Neuronal stem cell (in vitro differentiated cells): ENCODE results near the gene ZNRF1.
A peak's percentile ranks its signal among the peaks of the same experiment; 100 is the strongest.

ENCODE experiments used
- DNase-seq: peaks from one replicate; pipeline ENCODE4 v3.0.0-alpha.2; 2013; ENCODE audit warnings: low spot score
- H2AFZ ChIP-seq: one replicate; pipeline ENCODE4 v1.6.1; 2013; ENCODE audit warnings: mild to moderate bottlenecking, low read length, inconsistent platforms
- H2AK5ac ChIP-seq: 2 replicates; pipeline ENCODE4 v1.6.1; 2013; ENCODE audit warnings: low read depth, mild to moderate bottlenecking, inconsistent platforms, low read length, moderate library complexity, mixed read lengths
- H2BK120ac ChIP-seq: 2 replicates; pipeline ENCODE4 v1.6.1; 2013; ENCODE audit warnings: low read depth, mild to moderate bottlenecking, inconsistent platforms, low read length, moderate library complexity, mixed read lengths
- H2BK12ac ChIP-seq: one replicate; pipeline ENCODE4 v1.6.1; 2013; ENCODE audit warnings: low read length, inconsistent platforms
- H2BK15ac ChIP-seq: 2 replicates; pipeline ENCODE4 v1.6.1; 2013; ENCODE audit warnings: mild to moderate bottlenecking, low read length, inconsistent platforms, mixed read lengths
- H2BK5ac ChIP-seq: one replicate; pipeline ENCODE4 v1.6.1; 2013; ENCODE audit warnings: inconsistent platforms, mild to moderate bottlenecking, low read length, moderate library complexity
- H3K14ac ChIP-seq: one replicate; pipeline ENCODE4 v1.6.1; 2013; ENCODE audit warnings: low read length, inconsistent platforms
- H3K18ac ChIP-seq: 2 replicates; pipeline ENCODE4 v1.6.1; 2013; ENCODE audit warnings: low read length, inconsistent platforms
- H3K23ac ChIP-seq: 2 replicates; pipeline ENCODE4 v1.6.1; 2013; ENCODE audit warnings: low read depth, mild to moderate bottlenecking, mixed read lengths, low read length, inconsistent platforms; ENCODE audit not compliant: poor library complexity
- H3K27ac ChIP-seq: replicated peaks from 3 replicates; pipeline ENCODE4 v1.5.1; 2013; ENCODE audit warnings: low read length, inconsistent platforms
- H3K27me3 ChIP-seq, 3 experiments: 2 replicates each; pipeline ENCODE4 v1.6.1; 2013; ENCODE audit warnings: low read length in 3 of 3, mild to moderate bottlenecking in 2 of 3, inconsistent platforms in 1 of 3, low read depth in 1 of 3, mixed read lengths in 1 of 3, moderate library complexity in 1 of 3; ENCODE audit not compliant: control insufficient read depth in 3 of 3, insufficient read depth in 3 of 3
- H3K36me3 ChIP-seq, 2 donors: replicated peaks in 1 of 2; 2 replicates each; pipeline ENCODE4 v1.6.1; 2013; ENCODE audit warnings: low read length in 2 of 2; ENCODE audit not compliant: control insufficient read depth in 2 of 2, insufficient read depth in 2 of 2
- H3K4ac ChIP-seq: 2 replicates; pipeline ENCODE4 v1.6.1; 2013; ENCODE audit warnings: inconsistent platforms, mild to moderate bottlenecking, low read length, moderate library complexity
- H3K4me1 ChIP-seq, 2 donors: 1 replicate in 1 of 2; 2 replicates in 1 of 2; pipeline ENCODE4 v1.6.1; 2013; ENCODE audit warnings: low read length in 2 of 2, low read depth in 1 of 2; ENCODE audit not compliant: control insufficient read depth in 2 of 2, insufficient read depth in 1 of 2
- H3K4me2 ChIP-seq: one replicate; pipeline ENCODE4 v1.6.1; 2013; ENCODE audit warnings: mild to moderate bottlenecking, low read length, inconsistent platforms; ENCODE audit not compliant: insufficient read depth, poor library complexity, severe bottlenecking
- H3K4me3 ChIP-seq, 2 donors: 2 replicates each; pipeline ENCODE4 v1.5.1; 2013; ENCODE audit warnings: low read length in 2 of 2, mild to moderate bottlenecking in 2 of 2, inconsistent platforms in 1 of 2, moderate library complexity in 1 of 2
- H3K79me1 ChIP-seq: one replicate; pipeline ENCODE4 v1.6.1; 2013; ENCODE audit warnings: low read depth, mild to moderate bottlenecking, inconsistent platforms, low read length, moderate library complexity
- H3K9ac ChIP-seq: one replicate; pipeline ENCODE4 v1.6.1; 2013; ENCODE audit warnings: mild to moderate bottlenecking, low read depth, low read length, inconsistent platforms; ENCODE audit not compliant: poor library complexity
- H3K9me3 ChIP-seq, 2 donors: replicated peaks in 1 of 2; 2 replicates each; pipeline versions ENCODE3 to v1.6.1; 2013; ENCODE audit warnings: low read length in 2 of 2, mild to moderate bottlenecking in 2 of 2, inconsistent platforms in 1 of 2, low read depth in 1 of 2, mixed read lengths in 1 of 2, moderate library complexity in 1 of 2; ENCODE audit not compliant: control insufficient read depth in 2 of 2, insufficient read depth in 1 of 2
- H4K8ac ChIP-seq: one replicate; pipeline ENCODE4 v1.6.1; 2013; ENCODE audit warnings: low read depth, mild to moderate bottlenecking, inconsistent platforms, low read length, moderate library complexity
- H4K91ac ChIP-seq: one replicate; pipeline ENCODE4 v1.6.1; 2013; ENCODE audit warnings: low read length, low read depth, mild to moderate bottlenecking, inconsistent platforms; ENCODE audit not compliant: poor library complexity
- WGBS, 2 donors: extraction: QIAGEN DNeasy Blood & Tissue Kit; methylation state at CpG; one replicate each; pipeline ENCODE4 v1.1.7; 2013; ENCODE audit warnings: missing lambda C conversion rate in 2 of 2, mixed read lengths in 1 of 2; ENCODE audit not compliant: insufficient read length in 2 of 2, insufficient replicate concordance in 1 of 2; ENCODE audit errors: extremely low coverage in 2 of 2; 5-methylcytosine and 5-hydroxymethylcytosine counted together

Gene ZNRF1

GRCh38 chr16:75131081-75131480, 132.3 kb downstream of the ZNRF1 start:
- H3K27me3 ChIP-seq = peaks cover 0 to 13% (median 0%) of the 10 kb centered on the region in 3 experiments
- H2BK5ac ChIP-seq = no peak overlapping the region
- no peak overlapping the region for H3K23ac ChIP-seq
- H3K18ac ChIP-seq = peak overlapping the region; percentile 2
- no peak for DNase-seq
- H3K14ac ChIP-seq = no peak overlapping the region
- H3K4me2 ChIP-seq = no peak overlapping the region
- no peak overlapping the region for H3K4me3 ChIP-seq
- H2AK5ac ChIP-seq = no peak overlapping the region
- H2AFZ ChIP-seq = no peak overlapping the region
- H4K8ac ChIP-seq = no peak overlapping the region
- H3K4me1 ChIP-seq = no peaks in the 10 kb centered on the region
- H3K9ac ChIP-seq = no peak overlapping the region
- no peak overlapping the region for H3K4ac ChIP-seq
- no peak overlapping the region for H2BK120ac ChIP-seq
- peaks cover 0 to 21% of the 10 kb centered on the region in 2 donors for H3K9me3 ChIP-seq
- no peak overlapping the region for H3K27ac ChIP-seq
- no CpG with 5 or more reads among the region's 7 CpGs for WGBS, 2 donors
- H2BK15ac ChIP-seq = no peak overlapping the region
- H4K91ac ChIP-seq = no peak overlapping the region
- H3K79me1 ChIP-seq = no peaks in the 10 kb centered on the region
- H2BK12ac ChIP-seq = no peak overlapping the region
- no peaks in the 10 kb centered on the region for H3K36me3 ChIP-seq

- H2BK120ac ChIP-seq = no peak overlapping the region
- no peak overlapping the region for H3K4ac ChIP-seq
- no peaks in the 10 kb centered on the region for H3K4me1 ChIP-seq
- H3K23ac ChIP-seq = no peak overlapping the region
- H2BK12ac ChIP-seq = no peak overlapping the region
- no peak overlapping the region for H3K14ac ChIP-seq
- H4K91ac ChIP-seq = no peak overlapping the region
- no peak overlapping the region for H3K4me3 ChIP-seq
- H3K9me3 ChIP-seq = no peaks in the 10 kb centered on the region
- no peaks in the 10 kb centered on the region for H3K36me3 ChIP-seq
- no peak overlapping the region for H2BK15ac ChIP-seq
- no peak for DNase-seq
- H3K27ac ChIP-seq = no peak overlapping the region
- no peak overlapping the region for H3K4me2 ChIP-seq
- H2BK5ac ChIP-seq = no peak overlapping the region
- no peak overlapping the region for H4K8ac ChIP-seq
- no peaks in the 10 kb centered on the region for H3K27me3 ChIP-seq
- no peak overlapping the region for H2AK5ac ChIP-seq
- no peak overlapping the region for H2AFZ ChIP-seq
- H3K79me1 ChIP-seq = no peaks in the 10 kb centered on the region
- H3K18ac ChIP-seq = no peak overlapping the region
- no peak overlapping the region for H3K9ac ChIP-seq
- WGBS, 2 donors = no CpG with 5 or more reads among the region's 8 CpGs
These were observed 139.4 kb downstream of the ZNRF1 start for GRCh38 chr16:75138233-75138632.

GRCh38 chr16:75138636-75139035, 139.8 kb downstream of the ZNRF1 start:
- Histone ChIP-seq H2BK15ac (no peak overlapping the region), H3K27ac (no peak overlapping the region), H3K4ac (no peak overlapping the region), H3K9ac (no peak overlapping the region), H4K91ac (no peak overlapping the region), H2AFZ (no peak overlapping the region), H3K79me1 (no peaks in the 10 kb centered on the region), H3K23ac (no peak overlapping the region), H3K4me3 (no peak overlapping the region), H3K27me3 (no peaks in the 10 kb centered on the region), H3K18ac (no peak overlapping the region), H3K4me2 (no peak overlapping the region), H4K8ac (no peak overlapping the region), H3K4me1 (no peaks in the 10 kb centered on the region), H3K9me3 (no peaks in the 10 kb centered on the region), H2BK12ac (no peak overlapping the region), H2BK120ac (no peak overlapping the region), H3K14ac (no peak overlapping the region), H2AK5ac (no peak overlapping the region), H2BK5ac (no peak overlapping the region), H3K36me3 (no peaks in the 10 kb centered on the region)
- no peak for DNase-seq
- WGBS, 2 donors = no CpG with 5 or more reads among the region's 9 CpGs

GRCh38 chr16:75139498-75139897, 140.7 kb downstream of the ZNRF1 start:
- H3K4me3 ChIP-seq = no peak overlapping the region
- H2AK5ac ChIP-seq = no peak overlapping the region
- H3K4me2 ChIP-seq = no peak overlapping the region
- H3K4ac ChIP-seq = no peak overlapping the region
- no peak overlapping the region for H3K23ac ChIP-seq
- H3K36me3 ChIP-seq = no peaks in the 10 kb centered on the region
- no peak overlapping the region for H3K9ac ChIP-seq
- DNase-seq = no peak
- H3K14ac ChIP-seq = no peak overlapping the region
- no peaks in the 10 kb centered on the region for H3K4me1 ChIP-seq
- H3K18ac ChIP-seq = no peak overlapping the region
- WGBS, 2 donors = no CpG with 5 or more reads among the region's 5 CpGs
- H2AFZ ChIP-seq = no peak overlapping the region
- H2BK15ac ChIP-seq = no peak overlapping the region
- no peak overlapping the region for H3K27ac ChIP-seq
- H2BK12ac ChIP-seq = no peak overlapping the region
- H4K91ac ChIP-seq = no peak overlapping the region
- no peak overlapping the region for H2BK5ac ChIP-seq
- peak overlapping the region; percentile 43 for H4K8ac ChIP-seq
- no peaks in the 10 kb centered on the region for H3K79me1 ChIP-seq
- no peaks in the 10 kb centered on the region for H3K9me3 ChIP-seq
- no peaks in the 10 kb centered on the region for H3K27me3 ChIP-seq
- no peak overlapping the region for H2BK120ac ChIP-seq
